IPS DF 4.7 (cell line): ENCODE measurements around the gene COL24A1.

Experiments
- DNase-seq: peaks from one replicate; pipeline ENCODE4 v3.0.0-alpha.2; 2013; ENCODE audit warnings: low spot score; ENCODE audit errors: extremely low read depth

COL24A1 gene

GRCh38 chr1:86156566-86157455 lies at the start of gene COL24A1:
TSS of gene COL24A1 (minus strand) at chr1:86156772. CDS start at chr1:86156396, 376 bp downstream.
- DNase-seq: no peak

- DNase-seq: no peak
These were observed 49.2 kb upstream of the COL24A1 start for GRCh38 chr1:86205741-86206140.

- DNase-seq: no peak
These were observed 46.2 kb upstream of the COL24A1 start for GRCh38 chr1:86202552-86203340.

GRCh38 chr1:86201311-86201710 lies 44.7 kb upstream of the COL24A1 start:
- no peak for DNase-seq

GRCh38 chr1:86200901-86201300 lies 44.3 kb upstream of the COL24A1 start:
- DNase-seq: no peak

- DNase-seq: no peak
These were observed 40.8 kb upstream of the COL24A1 start for GRCh38 chr1:86197206-86197855.

- no peak for DNase-seq
These were observed 38.7 kb upstream of the COL24A1 start for GRCh38 chr1:86195281-86195680.

- DNase-seq: no peak
These were observed 38.0 kb upstream of the COL24A1 start for GRCh38 chr1:86194491-86195034.

- no peak for DNase-seq
These were observed 35.8 kb upstream of the COL24A1 start for GRCh38 chr1:86192417-86192816.

GRCh38 chr1:86191958-86192357 lies 35.4 kb upstream of the COL24A1 start:
- no peak for DNase-seq

GRCh38 chr1:86190873-86191272 lies 34.3 kb upstream of the COL24A1 start:
- DNase-seq: no peak

- no peak for DNase-seq
These were observed 27.9 kb upstream of the COL24A1 start for GRCh38 chr1:86184426-86184825.

- DNase-seq: no peak
These were observed 27.2 kb upstream of the COL24A1 start for GRCh38 chr1:86183810-86184209.

GRCh38 chr1:86176226-86176625 lies 19.7 kb upstream of the COL24A1 start:
- no peak for DNase-seq

- no peak for DNase-seq
These were observed 19.2 kb upstream of the COL24A1 start for GRCh38 chr1:86175756-86176155.

GRCh38 chr1:86169625-86170024 lies 13.1 kb upstream of the COL24A1 start:
- no peak for DNase-seq

GRCh38 chr1:86159800-86160199 lies 3.2 kb upstream of the COL24A1 start:
- no peak for DNase-seq

- DNase-seq: no peak
These were observed 586 bp downstream of the COL24A1 start for GRCh38 chr1:86155807-86156565.

- no peak for DNase-seq
These were observed 1.3 kb downstream of the COL24A1 start for GRCh38 chr1:86155051-86155806.

- DNase-seq: no peak
These were observed 2.0 kb downstream of the COL24A1 start for GRCh38 chr1:86154571-86155050.
